Right atrium auricular region (tissue), 2 donors: Measurements from ENCODE around the gene ZMYND12. TPM values are rescaled to one million over a fixed set of nuclear protein-coding genes. Genes with fewer than 3 reads are reported as not detected.
A peak's percentile ranks its signal among the peaks of the same experiment; 100 is the strongest.

Source experiments
- DNase-seq: peaks from one replicate; pipeline ENCODE4 v3.0.0-alpha.2; 2019; ENCODE audit warnings: low spot score
- H3K27ac ChIP-seq, 2 donors: fragments of 200-600 bp; sonication (generic); 1 replicate in 1 of 2; 2 replicates in 1 of 2; pipeline ENCODE4 v1.5.1; 2016 to 2019
- H3K27me3 ChIP-seq, 2 donors: fragments of 200-600 bp; sonication (generic); one replicate each; pipeline versions ENCODE4 v1.5.1 to v1.6.0; 2017 to 2019
- H3K36me3 ChIP-seq: fragments of 200-600 bp; sonication (generic); one replicate; pipeline ENCODE4 v1.5.1; 2016
- H3K4me1 ChIP-seq, 2 donors: fragments of 200-600 bp; sonication (generic); one replicate each; pipeline versions ENCODE4 v1.5.1 to v1.6.0; 2017 to 2019
- H3K4me3 ChIP-seq, 2 donors: fragments of 200-600 bp; sonication (generic); 1 replicate in 1 of 2; 2 replicates in 1 of 2; pipeline ENCODE4 v1.5.1; 2017 to 2019; ENCODE audit warnings: mild to moderate bottlenecking in 1 of 2, moderate library complexity in 1 of 2
- H3K9me3 ChIP-seq, 2 donors: fragments of 200-600 bp; sonication (generic); one replicate each; pipeline ENCODE4 v1.5.1; 2019
- CTCF ChIP-seq, 2 donors: fragments of 200-600 bp; sonication (generic); IDR thresholded peaks; one replicate each; pipeline ENCODE4 v1.5.1; 2019; ENCODE audit warnings: antibody characterized with exemption in 2 of 2
- total RNA-seq, 2 donors: library from RNA; depleted of rRNA; stranded (reverse); fragments of >200 nt; gene quantifications; one replicate each; pipeline ENCODE4 v1.1.0, GENCODE V29; 2016

The ZMYND12 gene
- total RNA-seq, 2 donors from 2014 or later, result 0.26 to 3.4 TPM

GRCh38 chr1:42456754-42457089 is 900 bp upstream of the ZMYND12 start:
- peaks cover 0 to 23% of the 10 kb centered on the region in 2 donors for H3K4me1 ChIP-seq
- H3K27ac ChIP-seq, result peak overlapping the region; percentile 87 to 92
- H3K4me3 ChIP-seq, result peak overlapping the region; percentile 89 to 94
- H3K36me3 ChIP-seq, result peaks cover 19% of the 10 kb centered on the region
- TF ChIP-seq CTCF (IDR thresholded peaks at IDR 0.05), result no peak
- DNase-seq, result no peak
- no peaks in the 10 kb centered on the region for H3K27me3 ChIP-seq
- H3K9me3 ChIP-seq, result no peaks in the 10 kb centered on the region

- Histone ChIP-seq H3K27ac (no peak overlapping the region), H3K9me3 (no peaks in the 10 kb centered on the region), H3K4me3 (no peak overlapping the region), H3K4me1 (peaks cover 0 to 23% of the 10 kb centered on the region in 2 donors), H3K27me3 (no peaks in the 10 kb centered on the region), H3K36me3 (peaks cover 8% of the 10 kb centered on the region)
- DNase-seq, result no peak
- no peak for TF ChIP-seq CTCF (IDR thresholded peaks at IDR 0.05)
These were observed 1.4 kb downstream of the ZMYND12 start for GRCh38 chr1:42454403-42454802.

- no peak overlapping the region for H3K27ac ChIP-seq
- H3K27me3 ChIP-seq, result no peaks in the 10 kb centered on the region
- no peaks in the 10 kb centered on the region for H3K36me3 ChIP-seq
- H3K4me3 ChIP-seq, result no peak overlapping the region
- no peak for TF ChIP-seq CTCF (IDR thresholded peaks at IDR 0.05)
- H3K9me3 ChIP-seq, result no peaks in the 10 kb centered on the region
- H3K4me1 ChIP-seq, result peaks cover 0 to 21% of the 10 kb centered on the region in 2 donors
- no peak for DNase-seq
These were observed 2.4 kb downstream of the ZMYND12 start for GRCh38 chr1:42453386-42453785.

- no peak for DNase-seq
- no peaks in the 10 kb centered on the region for H3K27me3 ChIP-seq
- no peaks in the 10 kb centered on the region for H3K4me1 ChIP-seq
- no peaks in the 10 kb centered on the region for H3K36me3 ChIP-seq
- H3K4me3 ChIP-seq, result no peak overlapping the region
- no peaks in the 10 kb centered on the region for H3K9me3 ChIP-seq
- no peak overlapping the region for H3K27ac ChIP-seq
- TF ChIP-seq CTCF (IDR thresholded peaks at IDR 0.05), result no peak
These were observed 5.8 kb downstream of the ZMYND12 start for GRCh38 chr1:42450061-42450460.

- DNase-seq, result no peak
These were observed 6.6 kb downstream of the ZMYND12 start for GRCh38 chr1:42449256-42449655.

More at GRCh38 chr1:42449256-42449655, 6.6 kb downstream of the ZMYND12 start:
- Histone ChIP-seq H3K4me3 (no peak overlapping the region), H3K9me3 (no peaks in the 10 kb centered on the region), H3K36me3 (no peaks in the 10 kb centered on the region), H3K27ac (no peak overlapping the region), H3K27me3 (no peaks in the 10 kb centered on the region), H3K4me1 (no peaks in the 10 kb centered on the region)
- no peak for TF ChIP-seq CTCF (IDR thresholded peaks at IDR 0.05)
